ENCODE results near the gene CBX6. TPM values are rescaled to one million over a fixed set of nuclear protein-coding genes. Genes with fewer than 3 reads are reported as not detected.

The CBX6 gene
- polyA plus RNA-seq, 1 donor (not counting 4 experiments of a cell fraction or from before 2014, with no cell fraction given) = 4.1 TPM

GRCh38 chr22:38870791-38871359, 1.1 kb downstream of the CBX6 start:
- Histone ChIP-seq H3K9me3 (ENCODE audit: control insufficient read depth, low read depth, low read length) (no peaks in the 10 kb centered on the region), H3K36me3 (ENCODE audit: control insufficient read depth in 2 of 2, extremely low read depth in 1 of 2, insufficient read depth in 2 of 2, low read length in 2 of 2) (peaks cover 0 to 2% of the 10 kb centered on the region in 2 experiments), H3K4me3 (ENCODE audit: control insufficient read depth in 2 of 3, extremely low read depth in 1 of 3, insufficient read depth in 2 of 3, low read depth in 1 of 3, low read length in 3 of 3) (peak overlapping the region; percentile 58 to 81 (median 59)), H3K27me3 (ENCODE audit: control insufficient read depth, extremely low read depth, insufficient read depth, low read length) (peaks cover 20% of the 10 kb centered on the region), H3K4me2 (ENCODE audit: control insufficient read depth, extremely low read depth, insufficient read depth, low read depth, low read length) (peak overlapping the region; percentile 68), H3K27ac (ENCODE audit: control insufficient read depth, insufficient read depth, low read length) (peak overlapping the region; percentile 14), H3K4me1 (ENCODE audit: control insufficient read depth, extremely low read depth, insufficient read depth, low read length) (peaks cover 27% of the 10 kb centered on the region), H2AFZ (ENCODE audit: control insufficient read depth, low read length) (no peak overlapping the region), H3K9me1 (ENCODE audit: control insufficient read depth, extremely low read depth, insufficient read depth, low read length) (no peaks in the 10 kb centered on the region), H4K20me1 (ENCODE audit: control insufficient read depth, extremely low read depth, insufficient read depth, low read length) (no peaks in the 10 kb centered on the region), H3K79me2 (ENCODE audit: control insufficient read depth, insufficient read depth, low read length) (no peaks in the 10 kb centered on the region), H3K9ac (ENCODE audit: control insufficient read depth, extremely low read depth, insufficient read depth, low read length) (peak overlapping the region; percentile 72)
- TF ChIP-seq CTCF (optimal IDR thresholded peaks at IDR 0.05 in 1 of 3, IDR thresholded peaks at IDR 0.05 in 1 of 3, conservative IDR thresholded peaks at IDR 0.05 in 1 of 3; ENCODE audit: extremely low read depth in 1 of 3, insufficient read depth in 2 of 3, low read length in 3 of 3) (no peak), EZH2 (IDR thresholded peaks at IDR 0.05; ENCODE audit: low read length) (no peak)
- dilution Hi-C loops (cut with MboI; ENCODE audit: extremely low pct_ligation_motif_present, low sequenced_read_pairs) = no loop called here
- DNase-seq (ENCODE audit: low read depth, low spot score) (no peak), FAIRE-seq (no peak)

- TF ChIP-seq EZH2 (IDR thresholded peaks at IDR 0.05; ENCODE audit: low read length) (no peak), CTCF (optimal IDR thresholded peaks at IDR 0.05 in 1 of 3, IDR thresholded peaks at IDR 0.05 in 1 of 3, conservative IDR thresholded peaks at IDR 0.05 in 1 of 3; ENCODE audit: extremely low read depth in 1 of 3, insufficient read depth in 2 of 3, low read length in 3 of 3) (peak; percentile 93 to 97 (median 95))
- H3K27me3 ChIP-seq (ENCODE audit: control insufficient read depth, extremely low read depth, insufficient read depth, low read length) = peaks cover 20% of the 10 kb centered on the region
- peak overlapping the region; percentile 68 for H3K4me2 ChIP-seq (ENCODE audit: control insufficient read depth, extremely low read depth, insufficient read depth, low read depth, low read length)
- dilution Hi-C loops (cut with MboI; ENCODE audit: extremely low pct_ligation_motif_present, low sequenced_read_pairs) = no loop called here
- no peaks in the 10 kb centered on the region for H3K79me2 ChIP-seq (ENCODE audit: control insufficient read depth, insufficient read depth, low read length)
- H3K9ac ChIP-seq (ENCODE audit: control insufficient read depth, extremely low read depth, insufficient read depth, low read length) = peak overlapping the region; percentile 72
- FAIRE-seq = peak; percentile 86
- peak overlapping the region in 2 of 3 experiments; percentile 59 to 81 for H3K4me3 ChIP-seq (ENCODE audit: control insufficient read depth in 2 of 3, extremely low read depth in 1 of 3, insufficient read depth in 2 of 3, low read depth in 1 of 3, low read length in 3 of 3)
- no peak for DNase-seq (ENCODE audit: low read depth, low spot score)
- no peak overlapping the region for H3K27ac ChIP-seq (ENCODE audit: control insufficient read depth, insufficient read depth, low read length)
- peaks cover 0 to 2% of the 10 kb centered on the region in 2 experiments for H3K36me3 ChIP-seq (ENCODE audit: control insufficient read depth in 2 of 2, extremely low read depth in 1 of 2, insufficient read depth in 2 of 2, low read length in 2 of 2)
- H3K4me1 ChIP-seq (ENCODE audit: control insufficient read depth, extremely low read depth, insufficient read depth, low read length) = peaks cover 27% of the 10 kb centered on the region
- H4K20me1 ChIP-seq (ENCODE audit: control insufficient read depth, extremely low read depth, insufficient read depth, low read length) = no peaks in the 10 kb centered on the region
- no peaks in the 10 kb centered on the region for H3K9me3 ChIP-seq (ENCODE audit: control insufficient read depth, low read depth, low read length)
- H2AFZ ChIP-seq (ENCODE audit: control insufficient read depth, low read length) = no peak overlapping the region
- no peaks in the 10 kb centered on the region for H3K9me1 ChIP-seq (ENCODE audit: control insufficient read depth, extremely low read depth, insufficient read depth, low read length)
These were observed 1.7 kb downstream of the CBX6 start for GRCh38 chr22:38870312-38870741.
